Measurements from ENCODE around the gene MAP6D1. TPM values are rescaled to one million over a fixed set of nuclear protein-coding genes. Genes with fewer than 3 reads are reported as not detected.

MAP6D1 gene
- total RNA-seq, 1 experiment from 2014 or later = 1.1 TPM

DNA sequence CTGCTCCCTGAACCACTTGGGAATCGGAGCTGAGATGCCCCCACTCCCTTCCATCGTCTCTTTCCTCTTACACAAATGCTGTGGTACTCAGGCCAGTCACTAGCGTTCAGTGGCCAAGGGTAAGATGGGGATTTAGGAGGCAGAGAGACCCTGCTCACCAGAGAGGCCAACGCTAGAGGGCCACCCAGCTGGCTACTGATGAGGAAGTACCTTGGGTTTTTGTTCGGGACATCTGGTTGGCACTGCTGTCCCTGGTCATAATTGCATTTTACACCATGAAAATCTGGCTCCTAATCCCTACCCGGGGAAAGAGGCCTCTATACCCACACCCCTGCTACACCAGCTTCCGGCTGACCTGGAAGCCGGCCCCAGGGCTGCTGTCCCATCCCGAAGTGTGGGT is 7.7 kb downstream of the MAP6D1 start:
- H3K4me1 Mint-ChIP-seq (ENCODE audit: insufficient read depth, unreplicated experiment) = peaks cover 6% of the 10 kb centered on the region
- H3K4me3 Mint-ChIP-seq (ENCODE audit: unreplicated experiment) = no peak overlapping the region
- TF ChIP-seq, protein P1, sequence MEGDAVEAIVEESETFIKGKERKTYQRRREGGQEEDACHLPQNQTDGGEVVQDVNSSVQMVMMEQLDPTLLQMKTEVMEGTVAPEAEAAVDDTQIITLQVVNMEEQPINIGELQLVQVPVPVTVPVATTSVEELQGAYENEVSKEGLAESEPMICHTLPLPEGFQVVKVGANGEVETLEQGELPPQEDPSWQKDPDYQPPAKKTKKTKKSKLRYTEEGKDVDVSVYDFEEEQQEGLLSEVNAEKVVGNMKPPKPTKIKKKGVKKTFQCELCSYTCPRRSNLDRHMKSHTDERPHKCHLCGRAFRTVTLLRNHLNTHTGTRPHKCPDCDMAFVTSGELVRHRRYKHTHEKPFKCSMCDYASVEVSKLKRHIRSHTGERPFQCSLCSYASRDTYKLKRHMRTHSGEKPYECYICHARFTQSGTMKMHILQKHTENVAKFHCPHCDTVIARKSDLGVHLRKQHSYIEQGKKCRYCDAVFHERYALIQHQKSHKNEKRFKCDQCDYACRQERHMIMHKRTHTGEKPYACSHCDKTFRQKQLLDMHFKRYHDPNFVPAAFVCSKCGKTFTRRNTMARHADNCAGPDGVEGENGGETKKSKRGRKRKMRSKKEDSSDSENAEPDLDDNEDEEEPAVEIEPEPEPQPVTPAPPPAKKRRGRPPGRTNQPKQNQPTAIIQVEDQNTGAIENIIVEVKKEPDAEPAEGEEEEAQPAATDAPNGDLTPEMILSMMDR (IDR thresholded peaks at IDR 0.05; ENCODE audit: unreplicated experiment) = no peak
- H3K36me3 Mint-ChIP-seq (ENCODE audit: insufficient read depth, unreplicated experiment) = peaks cover 11% of the 10 kb centered on the region
- ChIA-PET CTCF (no interaction called here), POLR2A (no interaction called here)
- no peaks in the 10 kb centered on the region for H3K9me3 Mint-ChIP-seq (ENCODE audit: unreplicated experiment)
- BruUV-seq (replicated peaks) = no TSS peak
- H3K27ac Mint-ChIP-seq (ENCODE audit: low read depth, unreplicated experiment) = no peak overlapping the region
- DNase-seq (ENCODE audit: unreplicated experiment) = no peak
- intact Hi-C loops (cut with micrococcal nuclease) = no loop called here
- H3K27me3 Mint-ChIP-seq (ENCODE audit: insufficient read depth, unreplicated experiment) = no peaks in the 10 kb centered on the region

DNA sequence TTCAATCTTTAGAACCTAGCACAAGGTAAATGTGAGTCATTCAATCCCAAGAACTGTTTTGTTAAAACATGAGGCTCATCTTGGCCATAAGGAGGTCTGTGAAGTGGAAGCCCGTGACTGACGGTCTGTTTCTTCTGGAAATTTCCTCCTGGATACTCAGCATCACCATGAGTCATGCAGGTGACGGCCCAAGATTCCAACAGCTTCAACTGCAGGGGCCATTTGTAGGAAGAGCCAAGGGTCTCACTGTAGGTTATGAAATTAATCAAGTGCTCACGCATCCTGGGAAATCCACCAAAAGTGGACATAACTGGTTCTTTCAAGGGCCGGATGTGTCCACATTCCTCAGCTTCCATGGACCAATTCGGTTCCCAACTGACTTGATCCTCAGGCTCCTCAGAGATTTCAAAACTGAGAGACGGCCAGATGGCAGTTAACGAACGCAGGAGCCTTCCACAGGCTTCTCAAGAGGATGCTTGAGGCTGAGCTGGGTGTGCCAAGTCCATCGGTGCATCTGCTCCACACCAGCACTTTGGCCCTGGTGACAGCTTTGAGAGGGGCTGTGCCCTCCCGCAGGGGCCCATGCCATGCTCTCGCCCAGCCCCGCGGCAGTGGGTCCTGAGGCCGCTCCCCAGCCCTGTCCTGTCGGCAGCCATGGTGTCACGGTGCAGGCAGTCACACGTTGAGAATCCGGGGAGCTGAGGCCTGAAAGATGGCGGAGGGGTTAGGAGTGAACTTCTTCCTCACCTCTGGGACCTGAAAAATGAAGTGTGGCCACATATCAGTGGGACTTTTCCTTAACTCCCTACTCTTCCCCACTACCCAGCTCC is 8.5 kb downstream of the MAP6D1 start:
- DNase-seq (ENCODE audit: unreplicated experiment) = no peak
- POLR2A ChIA-PET = interaction anchor here (1.9 kb wide), 1 partner anchor 12 kb away, joined by 5 read pairs; no protein-coding TSS in a partner anchor
- BruUV-seq (replicated peaks) = no TSS peak

DNA sequence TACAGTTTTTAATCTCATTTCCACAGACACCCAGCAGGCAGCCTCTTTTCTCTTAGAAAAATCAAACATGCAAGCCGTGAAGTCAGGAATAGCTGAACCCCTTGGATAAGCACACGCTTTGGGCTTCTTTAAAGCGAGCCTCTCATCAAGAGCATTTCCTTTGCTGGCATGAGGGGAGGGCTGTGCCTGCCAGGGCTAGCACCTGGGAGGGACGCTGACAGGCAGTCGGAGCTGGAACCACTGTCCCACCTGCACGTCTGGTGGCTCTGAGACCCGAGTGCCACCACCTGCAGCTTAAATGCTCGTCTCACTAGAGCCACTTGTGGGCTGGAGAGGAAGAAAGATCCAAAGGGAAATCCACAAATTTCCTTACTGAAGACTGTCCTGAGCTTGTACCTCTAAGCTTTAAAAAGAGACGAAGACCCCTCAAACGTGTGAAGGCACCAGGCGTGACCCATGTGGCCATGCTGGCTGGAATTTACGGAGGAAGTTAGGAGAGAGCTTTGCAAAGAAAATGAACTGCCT is 9.4 kb downstream of the MAP6D1 start:
- CTCF ChIA-PET = interaction anchor here (0.6 kb wide), 1 partner anchor 21 kb away, joined by 3 read pairs; no protein-coding TSS in a partner anchor
- H3K9me3 Mint-ChIP-seq (ENCODE audit: unreplicated experiment) = no peaks in the 10 kb centered on the region

More for the DNA sequence above, 8.5 kb downstream of the MAP6D1 start:
- Mint-ChIP-seq H3K27ac (ENCODE audit: low read depth, unreplicated experiment) (no peak overlapping the region), H3K27me3 (ENCODE audit: insufficient read depth, unreplicated experiment) (no peaks in the 10 kb centered on the region), H3K4me1 (ENCODE audit: insufficient read depth, unreplicated experiment) (peaks cover 9% of the 10 kb centered on the region), H3K9me3 (ENCODE audit: unreplicated experiment) (no peaks in the 10 kb centered on the region), H3K4me3 (ENCODE audit: unreplicated experiment) (no peak overlapping the region), H3K36me3 (ENCODE audit: insufficient read depth, unreplicated experiment) (peaks cover 16% of the 10 kb centered on the region)
- CTCF ChIA-PET = no interaction called here
- intact Hi-C loops (cut with micrococcal nuclease) = no loop called here
- TF ChIP-seq, protein P1 (IDR thresholded peaks at IDR 0.05; ENCODE audit: unreplicated experiment) = no peak

DNA sequence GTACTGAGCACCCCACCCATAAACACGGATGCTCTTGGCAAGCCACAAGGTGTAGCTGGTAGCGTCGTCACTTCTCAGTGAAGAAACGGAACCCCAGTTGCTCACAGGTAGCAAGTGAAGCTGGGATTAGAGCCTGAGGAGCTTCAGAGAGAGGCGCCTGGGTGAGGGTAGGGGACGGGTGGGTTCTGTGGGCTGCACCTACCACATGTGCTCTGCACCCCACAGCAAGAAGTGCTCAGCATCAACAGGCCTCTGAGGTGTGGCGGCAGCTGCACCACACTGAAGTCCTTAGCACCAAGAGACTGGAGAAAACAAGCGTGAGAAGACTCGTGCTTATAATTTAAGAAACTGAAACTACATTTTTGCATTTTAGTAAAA is 9.8 kb downstream of the MAP6D1 start:
- intact Hi-C loops (cut with micrococcal nuclease) = no loop called here
- no TSS peak for BruUV-seq (replicated peaks)
- H3K4me1 Mint-ChIP-seq (ENCODE audit: insufficient read depth, unreplicated experiment) = peaks cover 9% of the 10 kb centered on the region
- H3K9me3 Mint-ChIP-seq (ENCODE audit: unreplicated experiment) = no peaks in the 10 kb centered on the region
- DNase-seq (ENCODE audit: unreplicated experiment) = no peak
- H3K36me3 Mint-ChIP-seq (ENCODE audit: insufficient read depth, unreplicated experiment) = peaks cover 26% of the 10 kb centered on the region
- CTCF ChIA-PET = interaction anchor here (0.6 kb wide), 1 partner anchor 21 kb away, joined by 3 read pairs; no protein-coding TSS in a partner anchor
- no peak overlapping the region for H3K4me3 Mint-ChIP-seq (ENCODE audit: unreplicated experiment)
- POLR2A ChIA-PET = interaction anchor here (1.0 to 1.9 kb wide), 2 partner anchors 10 to 11 kb away, joined by 5 read pairs; no protein-coding TSS in a partner anchor
- no peaks in the 10 kb centered on the region for H3K27me3 Mint-ChIP-seq (ENCODE audit: insufficient read depth, unreplicated experiment)
- TF ChIP-seq, protein P1 (IDR thresholded peaks at IDR 0.05; ENCODE audit: unreplicated experiment) = no peak
- no peak overlapping the region for H3K27ac Mint-ChIP-seq (ENCODE audit: low read depth, unreplicated experiment)

More for the DNA sequence above, 9.4 kb downstream of the MAP6D1 start:
- DNase-seq (ENCODE audit: unreplicated experiment) = no peak
- Mint-ChIP-seq H3K27me3 (ENCODE audit: insufficient read depth, unreplicated experiment) (no peaks in the 10 kb centered on the region), H3K4me3 (ENCODE audit: unreplicated experiment) (no peak overlapping the region), H3K27ac (ENCODE audit: low read depth, unreplicated experiment) (no peak overlapping the region), H3K36me3 (ENCODE audit: insufficient read depth, unreplicated experiment) (peaks cover 21% of the 10 kb centered on the region), H3K4me1 (ENCODE audit: insufficient read depth, unreplicated experiment) (peaks cover 9% of the 10 kb centered on the region)
- POLR2A ChIA-PET = interaction anchor here (1.0 to 1.9 kb wide), 2 partner anchors 11 kb away, joined by 5 read pairs; no protein-coding TSS in a partner anchor
- intact Hi-C loops (cut with micrococcal nuclease) = no loop called here
- TF ChIP-seq, protein P1 (IDR thresholded peaks at IDR 0.05; ENCODE audit: unreplicated experiment) = no peak
- BruUV-seq (replicated peaks) = no TSS peak
